Smooth muscle cell (in vitro differentiated cells): Measurements from ENCODE around the gene PIAS2. TPM values are rescaled to one million over a fixed set of nuclear protein-coding genes. Genes with fewer than 3 reads are reported as not detected.
A peak's percentile ranks its signal among the peaks of the same experiment; 100 is the strongest.

Experiments
- DNase-seq: peaks from one replicate; lab custom pipeline; 2025; ENCODE audit not compliant: unreplicated experiment; lab: John Stamatoyannopoulos, UW
- H2AFZ ChIP-seq: fragments of 200-600 bp; sonication (generic); 2 replicates; pipeline ENCODE4 v1.6.0; 2016; ENCODE audit warnings: antibody characterized with exemption, low read depth, mild to moderate bottlenecking
- H3F3A ChIP-seq: fragments of 200-600 bp; sonication (generic); 2 replicates; pipeline ENCODE4 v1.6.0; 2017; ENCODE audit warnings: antibody characterized with exemption, low read depth
- H3K27ac ChIP-seq: fragments of 200-600 bp; sonication (generic); 2 replicates; pipeline ENCODE4 v1.5.1; 2016; ENCODE audit warnings: low read depth, mild to moderate bottlenecking
- H3K27me3 ChIP-seq: fragments of 200-600 bp; sonication (generic); 2 replicates; pipeline ENCODE4 v1.6.1; 2016; ENCODE audit warnings: low read depth, mild to moderate bottlenecking
- H3K36me3 ChIP-seq: fragments of 200-600 bp; sonication (generic); 2 replicates; pipeline ENCODE4 v1.5.1; 2016; ENCODE audit warnings: low read depth
- H3K4me1 ChIP-seq: fragments of 200-600 bp; sonication (generic); 2 replicates; pipeline ENCODE4 v1.5.1; 2016; ENCODE audit warnings: low read depth
- H3K4me2 ChIP-seq: fragments of 200-600 bp; sonication (generic); 2 replicates; pipeline ENCODE4 v1.6.0; 2016; ENCODE audit warnings: mild to moderate bottlenecking
- H3K4me3 ChIP-seq: fragments of 200-600 bp; sonication (generic); 2 replicates; pipeline ENCODE4 v1.5.1; 2016; ENCODE audit warnings: mild to moderate bottlenecking
- H3K79me2 ChIP-seq: fragments of 200-600 bp; sonication (generic); 2 replicates; pipeline ENCODE4 v1.6.0; 2016; ENCODE audit warnings: low read depth, mild to moderate bottlenecking
- H3K9ac ChIP-seq: fragments of 200-600 bp; sonication (generic); 2 replicates; pipeline ENCODE4 v1.6.0; 2016; ENCODE audit warnings: low read depth
- H3K9me3 ChIP-seq: fragments of 200-600 bp; sonication (generic); replicated peaks from 2 replicates; pipeline ENCODE4 v1.5.1; 2016; ENCODE audit warnings: low read depth
- H4K20me1 ChIP-seq: fragments of 200-600 bp; sonication (generic); 2 replicates; pipeline ENCODE4 v1.6.0; 2016; ENCODE audit warnings: low read depth
- CTCF ChIP-seq: fragments of 200-600 bp; sonication (generic); IDR thresholded peaks from 2 replicates; pipeline ENCODE4 v1.5.1; 2017; ENCODE audit warnings: borderline replicate concordance, mild to moderate bottlenecking, antibody characterized with exemption; ENCODE audit not compliant: insufficient read depth, poor library complexity, severe bottlenecking
- WGBS: methylation state at CpG from one replicate; pipeline ENCODE4 v1.1.7; 2016; ENCODE audit warnings: low lambda C conversion rate; 5-methylcytosine and 5-hydroxymethylcytosine counted together
- polyA plus RNA-seq: library from polyadenylated mRNA; unstranded; fragments of >200 nt; fragmentation: Nextera tagmentation; extraction: Ambion mirVana; gene quantifications from 2 replicates; pipeline ENCODE4 v1.2.1, GENCODE V29; 2016
- total RNA-seq: library from RNA; depleted of rRNA; stranded (reverse); fragments of >200 nt; gene quantifications from 2 replicates; pipeline ENCODE4 v1.2.3, GENCODE V29; 2014

PIAS2 gene
- total and polyA plus RNA-seq, 2 experiments from 2014 or later = 15.7 to 26.6 TPM

GRCh38 chr18:46915800-46916550 lies 1.3 kb downstream of the PIAS2 start:
- Histone ChIP-seq H3K4me2 (peak overlapping the region; percentile 94), H3K9ac (peak overlapping the region; percentile 53), H3K4me1 (peaks cover 19% of the 10 kb centered on the region), H3K4me3 (peak overlapping the region; percentile 94), H3K9me3 (no peaks in the 10 kb centered on the region), H4K20me1 (peaks cover 51% of the 10 kb centered on the region), H3K27me3 (no peaks in the 10 kb centered on the region), H3F3A (no peaks in the 10 kb centered on the region), H3K79me2 (peaks cover 54% of the 10 kb centered on the region), H3K27ac (peak overlapping the region; percentile 46), H2AFZ (peak overlapping the region; percentile 76), H3K36me3 (no peaks in the 10 kb centered on the region)
- no peak for DNase-seq
- WGBS = 19% methylated on average over 12 of the region's 12 CpGs
- no peak for TF ChIP-seq CTCF

- Histone ChIP-seq H3K79me2 (peaks cover 92% of the 10 kb centered on the region), H3K9me3 (no peaks in the 10 kb centered on the region), H3K27me3 (no peaks in the 10 kb centered on the region), H4K20me1 (peaks cover 92% of the 10 kb centered on the region), H2AFZ (no peak overlapping the region), H3K4me1 (peaks cover 7% of the 10 kb centered on the region), H3K27ac (no peak overlapping the region), H3F3A (no peaks in the 10 kb centered on the region), H3K9ac (no peak overlapping the region), H3K36me3 (no peaks in the 10 kb centered on the region), H3K4me3 (no peak overlapping the region), H3K4me2 (no peak overlapping the region)
- no peak for DNase-seq
- 97% methylated on average over 3 of the region's 3 CpGs for WGBS
- no peak for TF ChIP-seq CTCF
Measured at GRCh38 chr18:46910856-46911255, 6.5 kb downstream of the PIAS2 start.

GRCh38 chr18:46909497-46909896 lies 7.8 kb downstream of the PIAS2 start:
- H3K79me2 ChIP-seq = peaks cover 93% of the 10 kb centered on the region
- no peaks in the 10 kb centered on the region for H3F3A ChIP-seq
- no peak overlapping the region for H3K27ac ChIP-seq
- H3K9ac ChIP-seq = no peak overlapping the region
- H4K20me1 ChIP-seq = peaks cover 92% of the 10 kb centered on the region
- WGBS = 97% methylated on average over 3 of the region's 3 CpGs
- H2AFZ ChIP-seq = no peak overlapping the region
- no peak for DNase-seq
- no peak for TF ChIP-seq CTCF
- H3K36me3 ChIP-seq = no peaks in the 10 kb centered on the region
- H3K4me3 ChIP-seq = no peak overlapping the region
- H3K9me3 ChIP-seq = no peaks in the 10 kb centered on the region
- H3K27me3 ChIP-seq = no peaks in the 10 kb centered on the region
- no peaks in the 10 kb centered on the region for H3K4me1 ChIP-seq
- H3K4me2 ChIP-seq = no peak overlapping the region

- Histone ChIP-seq H3K4me3 (no peak overlapping the region), H4K20me1 (peaks cover 72% of the 10 kb centered on the region), H3K4me1 (peaks cover 3% of the 10 kb centered on the region), H3K9ac (no peak overlapping the region), H3K27ac (no peak overlapping the region), H2AFZ (no peak overlapping the region), H3K79me2 (peaks cover 85% of the 10 kb centered on the region), H3K9me3 (no peaks in the 10 kb centered on the region), H3K27me3 (no peaks in the 10 kb centered on the region), H3F3A (no peaks in the 10 kb centered on the region), H3K4me2 (no peak overlapping the region), H3K36me3 (no peaks in the 10 kb centered on the region)
- DNase-seq = no peak
- 96% methylated on average over 3 of the region's 3 CpGs for WGBS
- TF ChIP-seq CTCF = no peak
Measured at GRCh38 chr18:46903406-46903805, 13.9 kb downstream of the PIAS2 start.
